A549 (cell line): Measurements from ENCODE around the gene RNF217. TPM values are rescaled to one million over a fixed set of nuclear protein-coding genes. Genes with fewer than 3 reads are reported as not detected.

Experiments used
- ATAC-seq, 2 experiments: fragments of 200-7000 bp in 1 of 2; fragments of >200 bp in 1 of 2; cut with Nextera tagmentation in 1 of 2; cut with Tn5 transposase in 1 of 2; 3 replicates each; pipeline versions ENCODE4 v1.8.0 to v1.9.1; 2018 to 2020; ENCODE audit warnings: mild to moderate bottlenecking in 1 of 2, moderate library complexity in 1 of 2
- CTCF ChIA-PET: fragments of 300-600 bp; sonication (Branson Sonifier 250); formaldehyde crosslinking; extraction: SDS; loops from one replicate; lab custom pipeline; 2021; ENCODE audit warnings: antibody characterized with exemption, inconsistent platforms; lab: Yijun Ruan, JAX
- POLR2A ChIA-PET: fragments of 350-600 bp; formaldehyde crosslinking; extraction: SDS; loops from one replicate; lab custom pipeline; 2021; ENCODE audit warnings: antibody characterized with exemption, inconsistent platforms; lab: Yijun Ruan, JAX
- DNase-seq, 2 experiments: peaks; one replicate each; pipeline versions ENCODE4 v3.0.0 to v3.0.0-alpha.2; 2011 to 2016; ENCODE audit warnings: low read depth in 1 of 2, low spot score in 1 of 2
- FAIRE-seq: peaks from 2 replicates; lab custom pipeline; 2011; peaks lifted over from hg19 to GRCh38; lab: Jason Lieb, UNC
- H3K27ac ChIP-seq, 2 experiments: fragments of >200 bp; sonication (Bioruptor Twin); formaldehyde crosslinking; 3 replicates each; pipeline ENCODE4 v1.5.1; 2016 to 2017
- H3K4me1 ChIP-seq: fragments of >200 bp; sonication (Bioruptor Twin); formaldehyde crosslinking; 3 replicates; pipeline ENCODE4 v1.6.1; 2016
- H3K4me2 ChIP-seq: fragments of >200 bp; sonication (Bioruptor Twin); formaldehyde crosslinking; 3 replicates; pipeline ENCODE4 v1.6.1; 2016
- H3K4me3 ChIP-seq: fragments of >200 bp; sonication (Bioruptor Twin); formaldehyde crosslinking; 3 replicates; pipeline ENCODE4 v1.5.1; 2016
- H3K9me3 ChIP-seq: fragments of >200 bp; sonication (Bioruptor Twin); formaldehyde crosslinking; 3 replicates; pipeline ENCODE4 v1.6.1; 2016
- BHLHE40 ChIP-seq: IDR thresholded peaks from 2 replicates; pipeline ENCODE4 v1.6.1; 2012; ENCODE audit warnings: low read depth, low read length, inconsistent platforms
- CBX2 ChIP-seq: fragments of 200-600 bp; sonication (generic); IDR thresholded peaks from 2 replicates; pipeline ENCODE4 v1.6.1; 2016; ENCODE audit warnings: low read depth, mild to moderate bottlenecking, borderline replicate concordance
- CBX8 ChIP-seq: fragments of 200-600 bp; sonication (generic); IDR thresholded peaks from 2 replicates; pipeline ENCODE4 v1.6.1; 2016
- CHD4 ChIP-seq: fragments of 200-600 bp; sonication (generic); IDR thresholded peaks from 2 replicates; pipeline ENCODE4 v1.6.1; 2016; ENCODE audit warnings: antibody characterized with exemption, mild to moderate bottlenecking, borderline replicate concordance
- EHMT2 ChIP-seq: fragments of 200-600 bp; sonication (generic); IDR thresholded peaks from 2 replicates; pipeline ENCODE4 v1.6.1; 2016; ENCODE audit warnings: antibody characterized with exemption, low read depth, mild to moderate bottlenecking, moderate library complexity
- ESRRA ChIP-seq: fragments of 150-350 bp; IDR thresholded peaks from 2 replicates; pipeline ENCODE4 v1.6.1; 2014; ENCODE audit warnings: mild to moderate bottlenecking, low read length, borderline replicate concordance
- FOSL2 ChIP-seq, 2 experiments: fragments of 450-650 bp in 1 of 2; fragments of >200 bp in 1 of 2; sonication (Bioruptor Twin) in 1 of 2; formaldehyde crosslinking; IDR thresholded peaks; 2 replicates each; pipeline versions ENCODE4 v1.5.0 to v1.6.1; 2016 to 2020; ENCODE audit warnings: mild to moderate bottlenecking in 1 of 2, moderate library complexity in 1 of 2
- HOXB5 ChIP-seq: fragments of 250-450 bp; sonication (Bioruptor Pico); IDR thresholded peaks from 2 replicates; pipeline ENCODE4 v1.5.0; 2020; ENCODE audit warnings: mild to moderate bottlenecking, moderate library complexity
- JUNB ChIP-seq: fragments of >200 bp; sonication (Bioruptor Twin); formaldehyde crosslinking; IDR thresholded peaks from 2 replicates; pipeline ENCODE4 v1.6.1; 2016
- KDM1A ChIP-seq: fragments of 200-600 bp; sonication (generic); IDR thresholded peaks from 2 replicates; pipeline ENCODE4 v1.6.1; 2016; ENCODE audit warnings: low read depth, mild to moderate bottlenecking
- MAFK ChIP-seq: fragments of 450-650 bp; IDR thresholded peaks from 2 replicates; pipeline ENCODE4 v1.6.1; 2014; ENCODE audit not compliant: partially characterized antibody
- MAZ ChIP-seq: fragments of 150-350 bp; IDR thresholded peaks from 2 replicates; pipeline ENCODE4 v1.6.1; 2014; ENCODE audit warnings: antibody characterized with exemption, low read depth, low read length, borderline replicate concordance
- NFE2L2 ChIP-seq: fragments of 150-350 bp; conservative IDR thresholded peaks from 2 replicates; pipeline ENCODE4 v1.6.1; 2014; ENCODE audit warnings: low read length
- NR3C1 ChIP-seq: fragments of >200 bp; sonication (Bioruptor Twin); formaldehyde crosslinking; IDR thresholded peaks from 3 replicates; pipeline ENCODE4 v1.6.1; 2017
- RAD21 ChIP-seq, 2 experiments: fragments of >200 bp in 1 of 2; sonication (Bioruptor Twin) in 1 of 2; formaldehyde crosslinking in 1 of 2; IDR thresholded peaks in 1 of 2; conservative IDR thresholded peaks in 1 of 2; 2 replicates in 1 of 2; 3 replicates in 1 of 2; pipeline ENCODE4 v1.6.1; 2012 to 2018; ENCODE audit warnings: inconsistent platforms in 1 of 2
- RARB ChIP-seq: fragments of 250-450 bp; sonication (Bioruptor Pico); IDR thresholded peaks from 2 replicates; pipeline ENCODE4 v1.8.0; 2021; ENCODE audit warnings: mild to moderate bottlenecking, moderate library complexity
- RCOR1 ChIP-seq: fragments of 150-350 bp; IDR thresholded peaks from 2 replicates; pipeline ENCODE4 v1.6.1; 2014; ENCODE audit warnings: antibody characterized with exemption, low read length, low read depth
- RFX5 ChIP-seq: fragments of 450-650 bp; IDR thresholded peaks from 2 replicates; pipeline ENCODE4 v1.7.1; 2014; ENCODE audit warnings: antibody characterized with exemption, mild to moderate bottlenecking, moderate library complexity
- SMC3 ChIP-seq: fragments of >200 bp; sonication (Bioruptor Twin); formaldehyde crosslinking; IDR thresholded peaks from 3 replicates; pipeline ENCODE4 v1.6.1; 2018; ENCODE audit warnings: inconsistent platforms
- SREBF2 ChIP-seq: fragments of 450-650 bp; IDR thresholded peaks from 2 replicates; pipeline ENCODE4 v1.6.1; 2014; ENCODE audit warnings: mild to moderate bottlenecking, moderate library complexity
- TP53 ChIP-seq: fragments of 250-450 bp; sonication (Bioruptor Pico); IDR thresholded peaks from 2 replicates; pipeline ENCODE4 v1.5.0; 2021; ENCODE audit warnings: mild to moderate bottlenecking, moderate library complexity
- ZC3H11A ChIP-seq: fragments of 450-650 bp; IDR thresholded peaks from 2 replicates; pipeline ENCODE4 v1.6.1; 2014; ENCODE audit warnings: antibody characterized with exemption, mild to moderate bottlenecking
- WGBS: methylation state at CpG from one replicate; pipeline ENCODE4 v1.1.6; 2017; ENCODE audit errors: missing lambda C conversion rate; 5-methylcytosine and 5-hydroxymethylcytosine counted together
- polyA plus RNA-seq, 4 experiments: library from polyadenylated mRNA; depleted of rRNA in 3 of 4; stranded (reverse); fragments of >200 nt; fragmentation: RNase III in 1 of 4; extraction: RNeasy Plus Mini Kit Qiagen cat#74134 plus additional on column Dnase treatment in 1 of 4; gene quantifications; 2 replicates in 3 of 4; 3 replicates in 1 of 4; pipeline ENCODE4 v1.2.3, GENCODE V29; 2011 to 2017
- TF ChIP-seq, protein P1 (sequence below): fragments of 200-600 bp; sonication (generic); IDR thresholded peaks from 2 replicates; pipeline ENCODE4 v1.6.1; 2016; ENCODE audit warnings: antibody characterized with exemption, mild to moderate bottlenecking, moderate library complexity
- TF ChIP-seq, protein P2 (sequence below): fragments of >200 bp; sonication (Bioruptor Twin); formaldehyde crosslinking; IDR thresholded peaks from 2 replicates; pipeline ENCODE4 v1.6.1; 2016
- TF ChIP-seq, protein P3 (sequence below): fragments of 450-650 bp; IDR thresholded peaks from 2 replicates; pipeline ENCODE4 v1.6.1; 2014; ENCODE audit warnings: antibody characterized with exemption

RNF217 gene
- polyA plus RNA-seq, 2 of the 4 experiments (the other 2 are of a cell fraction): 5.7 to 20.0 TPM

DNA sequence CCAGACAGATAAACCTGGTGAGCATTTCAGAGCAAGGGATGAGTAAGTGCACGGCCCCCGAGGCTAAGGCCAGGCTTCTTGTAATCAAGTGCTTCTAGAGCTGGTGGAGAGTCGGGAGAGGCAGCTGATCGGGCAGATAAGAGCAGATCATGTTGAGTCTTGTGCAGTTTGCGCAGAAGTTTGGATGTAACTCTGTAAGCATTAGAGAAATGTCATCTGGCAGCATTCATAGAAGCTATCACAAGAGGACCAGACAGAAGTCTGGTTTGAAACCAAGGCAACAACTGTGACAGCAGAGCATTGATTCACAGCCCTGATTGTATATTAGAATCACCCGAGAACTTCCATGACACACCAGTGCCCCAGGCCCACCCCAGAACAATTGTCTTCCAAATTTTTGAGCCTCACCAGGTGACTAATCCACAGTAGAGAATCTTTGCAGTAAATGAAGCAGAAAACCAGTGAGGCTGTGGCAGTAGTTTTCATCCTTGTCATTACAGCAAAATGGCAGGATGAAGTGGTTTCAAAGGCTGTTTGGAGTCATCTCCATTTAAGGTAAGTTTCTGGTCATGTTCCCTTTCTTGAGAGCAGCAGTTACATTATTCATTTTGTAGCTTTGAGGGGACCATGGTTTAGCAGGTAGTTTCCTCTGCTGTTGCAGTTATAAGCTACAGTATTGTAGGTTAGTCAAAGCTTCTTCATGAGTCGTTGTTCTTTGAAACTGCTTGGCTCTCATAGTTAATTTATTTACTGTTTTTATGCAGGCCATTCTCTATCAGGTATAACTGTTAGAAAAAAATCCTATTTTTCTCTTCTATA is 84.1 kb downstream of the RNF217 start:
- Histone ChIP-seq H3K9me3 (no peaks in the 10 kb centered on the region), H3K4me2 (no peak overlapping the region), H3K4me1 (peaks cover 21% of the 10 kb centered on the region), H3K4me3 (no peak overlapping the region), H3K27ac (no peak overlapping the region)
- CTCF ChIA-PET: no interaction called here
- POLR2A ChIA-PET: no interaction called here
- FAIRE-seq (no peak), DNase-seq (no peak), ATAC-seq (no peak)
- no peak for TF ChIP-seq RARB (CRISPR knock-in tag)
- TF ChIP-seq KDM1A: no peak
- TF ChIP-seq RAD21 (conservative IDR thresholded peaks at IDR 0.05 in 1 of 2, IDR thresholded peaks at IDR 0.05 in 1 of 2): no peak
- TF ChIP-seq FOSL2 (IDR thresholded peaks at IDR 0.05): no peak
- TF ChIP-seq FOSL2 (CRISPR knock-in tag; IDR thresholded peaks at IDR 0.05): no peak
- no peak for TF ChIP-seq ZC3H11A
- no peak for TF ChIP-seq RCOR1
- no peak for TF ChIP-seq SREBF2
- WGBS: 91% methylated on average over 7 of the region's 7 CpGs

DNA sequence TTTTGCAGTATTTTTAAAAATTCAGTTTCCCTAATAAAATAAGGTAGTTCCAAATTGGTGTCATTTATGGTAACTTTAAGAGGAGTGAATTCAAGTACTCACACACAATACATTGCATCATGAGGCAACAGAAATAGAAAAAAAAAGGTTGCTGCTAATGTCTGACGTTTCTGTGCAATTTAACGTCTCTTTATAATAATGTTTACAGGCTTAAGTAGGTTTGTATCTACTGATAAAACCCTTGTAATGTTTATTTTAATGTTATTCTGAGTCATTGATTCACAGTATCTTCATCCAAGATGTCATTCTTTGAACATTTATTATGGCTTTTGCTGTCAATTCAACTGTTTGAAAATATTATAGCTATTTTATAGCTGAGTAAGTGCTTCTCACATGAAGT is 86.0 kb downstream of the RNF217 start:
- ATAC-seq (no peak), DNase-seq (no peak), FAIRE-seq (no peak)
- POLR2A ChIA-PET: no interaction called here
- no peak overlapping the region for H3K4me3 ChIP-seq
- 53% methylated on average over 2 of the region's 2 CpGs for WGBS
- H3K4me2 ChIP-seq: no peak overlapping the region
- no peaks in the 10 kb centered on the region for H3K9me3 ChIP-seq
- TF ChIP-seq ESRRA (no peak), TP53 (no peak), HOXB5 (CRISPR knock-in tag) (no peak), KDM1A (no peak), MAZ (no peak), SMC3 (no peak), CBX8 (no peak), NFE2L2 (no peak), EHMT2 (no peak), MAFK (no peak), NR3C1 (no peak)
- TF ChIP-seq, protein P1, sequence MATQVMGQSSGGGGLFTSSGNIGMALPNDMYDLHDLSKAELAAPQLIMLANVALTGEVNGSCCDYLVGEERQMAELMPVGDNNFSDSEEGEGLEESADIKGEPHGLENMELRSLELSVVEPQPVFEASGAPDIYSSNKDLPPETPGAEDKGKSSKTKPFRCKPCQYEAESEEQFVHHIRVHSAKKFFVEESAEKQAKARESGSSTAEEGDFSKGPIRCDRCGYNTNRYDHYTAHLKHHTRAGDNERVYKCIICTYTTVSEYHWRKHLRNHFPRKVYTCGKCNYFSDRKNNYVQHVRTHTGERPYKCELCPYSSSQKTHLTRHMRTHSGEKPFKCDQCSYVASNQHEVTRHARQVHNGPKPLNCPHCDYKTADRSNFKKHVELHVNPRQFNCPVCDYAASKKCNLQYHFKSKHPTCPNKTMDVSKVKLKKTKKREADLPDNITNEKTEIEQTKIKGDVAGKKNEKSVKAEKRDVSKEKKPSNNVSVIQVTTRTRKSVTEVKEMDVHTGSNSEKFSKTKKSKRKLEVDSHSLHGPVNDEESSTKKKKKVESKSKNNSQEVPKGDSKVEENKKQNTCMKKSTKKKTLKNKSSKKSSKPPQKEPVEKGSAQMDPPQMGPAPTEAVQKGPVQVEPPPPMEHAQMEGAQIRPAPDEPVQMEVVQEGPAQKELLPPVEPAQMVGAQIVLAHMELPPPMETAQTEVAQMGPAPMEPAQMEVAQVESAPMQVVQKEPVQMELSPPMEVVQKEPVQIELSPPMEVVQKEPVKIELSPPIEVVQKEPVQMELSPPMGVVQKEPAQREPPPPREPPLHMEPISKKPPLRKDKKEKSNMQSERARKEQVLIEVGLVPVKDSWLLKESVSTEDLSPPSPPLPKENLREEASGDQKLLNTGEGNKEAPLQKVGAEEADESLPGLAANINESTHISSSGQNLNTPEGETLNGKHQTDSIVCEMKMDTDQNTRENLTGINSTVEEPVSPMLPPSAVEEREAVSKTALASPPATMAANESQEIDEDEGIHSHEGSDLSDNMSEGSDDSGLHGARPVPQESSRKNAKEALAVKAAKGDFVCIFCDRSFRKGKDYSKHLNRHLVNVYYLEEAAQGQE: no peak
- CTCF ChIA-PET: no interaction called here
- H3K27ac ChIP-seq: no peak overlapping the region
- peaks cover 10% of the 10 kb centered on the region; the same call in 2 of the 3 replicates for H3K4me1 ChIP-seq

DNA sequence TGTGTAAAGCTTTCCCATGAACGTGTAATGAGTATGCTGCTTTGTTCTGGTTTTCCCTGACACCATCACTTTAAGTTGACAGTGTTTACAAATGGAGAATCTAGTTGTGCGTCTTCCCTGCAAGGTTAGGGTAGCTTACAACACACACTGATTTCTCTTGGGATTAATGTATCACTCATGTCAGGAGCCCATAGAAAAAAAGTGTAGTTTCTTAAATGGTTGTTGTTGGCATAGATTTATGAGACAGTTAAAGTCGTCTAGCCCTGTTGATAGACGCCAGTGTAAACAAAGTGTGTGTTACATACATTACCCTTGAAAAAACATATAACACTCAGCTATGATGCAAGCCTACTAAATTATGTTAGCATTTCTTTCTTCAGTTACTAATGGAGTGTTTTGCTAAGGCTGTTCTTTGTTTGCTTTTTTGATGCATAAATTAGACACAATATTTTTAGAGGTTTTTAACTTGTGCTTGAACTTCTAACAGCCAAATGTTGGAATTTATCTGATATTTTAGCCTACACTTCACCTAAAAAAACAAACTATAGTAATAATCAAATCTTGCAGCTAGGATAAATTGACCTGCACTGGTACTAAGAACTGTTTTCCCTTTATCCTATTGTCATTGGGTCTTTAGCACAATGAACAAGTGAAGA is 88.6 kb downstream of the RNF217 start:
- ATAC-seq: no peak
- 40% methylated on average over 4 of the region's 4 CpGs for WGBS
- DNase-seq: no peak
- Histone ChIP-seq H3K27ac (no peak overlapping the region; a peak in 1 of 6 replicates), H3K9me3 (no peaks in the 10 kb centered on the region), H3K4me3 (no peak overlapping the region), H3K4me2 (peak overlapping the region; percentile 17; the same call in 1 of the 3 replicates), H3K4me1 (peaks cover 10% of the 10 kb centered on the region; the same call in 2 of the 3 replicates)
- FAIRE-seq: no peak
- CTCF ChIA-PET: no interaction called here
- TF ChIP-seq, protein P2, sequence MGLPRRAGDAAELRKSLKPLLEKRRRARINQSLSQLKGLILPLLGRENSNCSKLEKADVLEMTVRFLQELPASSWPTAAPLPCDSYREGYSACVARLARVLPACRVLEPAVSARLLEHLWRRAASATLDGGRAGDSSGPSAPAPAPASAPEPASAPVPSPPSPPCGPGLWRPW: no peak
- TF ChIP-seq RARB (CRISPR knock-in tag): no peak
- TF ChIP-seq, protein P3, sequence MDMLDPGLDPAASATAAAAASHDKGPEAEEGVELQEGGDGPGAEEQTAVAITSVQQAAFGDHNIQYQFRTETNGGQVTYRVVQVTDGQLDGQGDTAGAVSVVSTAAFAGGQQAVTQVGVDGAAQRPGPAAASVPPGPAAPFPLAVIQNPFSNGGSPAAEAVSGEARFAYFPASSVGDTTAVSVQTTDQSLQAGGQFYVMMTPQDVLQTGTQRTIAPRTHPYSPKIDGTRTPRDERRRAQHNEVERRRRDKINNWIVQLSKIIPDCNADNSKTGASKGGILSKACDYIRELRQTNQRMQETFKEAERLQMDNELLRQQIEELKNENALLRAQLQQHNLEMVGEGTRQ: no peak
- no peak for TF ChIP-seq CHD4
- no peak for TF ChIP-seq CBX2
- TF ChIP-seq MAZ: no peak
- TF ChIP-seq RCOR1: no peak
- no peak for TF ChIP-seq ESRRA
- TF ChIP-seq JUNB: no peak
- TF ChIP-seq RFX5: no peak
- no peak for TF ChIP-seq BHLHE40
- POLR2A ChIA-PET: no interaction called here
